HG02588 (cell line): ENCODE data around the gene CCL20.

ENCODE experiments used
- ATAC-seq: cut with Tn5 transposase; IDR thresholded peaks from one replicate; pipeline ENCODE4 v1.9.1; 2021; ENCODE audit warnings: mild to moderate bottlenecking, moderate library complexity; ENCODE audit not compliant: unreplicated experiment

Gene CCL20

DNA sequence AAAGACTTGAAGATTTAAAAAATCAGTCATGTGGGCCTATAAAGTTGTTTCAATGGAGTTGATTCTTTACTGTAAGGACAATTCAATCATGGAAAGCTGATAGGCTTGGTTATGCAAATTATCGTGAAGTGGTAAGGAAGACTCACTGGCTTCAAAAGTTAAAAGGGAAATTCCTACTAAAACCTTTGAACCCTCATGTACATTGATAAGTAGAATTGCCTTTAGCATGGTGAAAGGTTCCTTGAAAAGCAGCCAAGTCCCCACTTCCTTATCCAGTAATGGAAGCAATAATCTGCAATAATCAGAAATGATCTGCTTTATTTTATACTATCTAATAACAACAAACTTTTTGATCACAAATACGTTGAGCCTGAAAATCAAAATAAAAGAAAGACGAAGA lies 14.4 kb upstream of the CCL20 start:
- ATAC-seq = no peak

GRCh38 chr2:227802882-227803281 lies 10.8 kb upstream of the CCL20 start:
- ATAC-seq = no peak

DNA sequence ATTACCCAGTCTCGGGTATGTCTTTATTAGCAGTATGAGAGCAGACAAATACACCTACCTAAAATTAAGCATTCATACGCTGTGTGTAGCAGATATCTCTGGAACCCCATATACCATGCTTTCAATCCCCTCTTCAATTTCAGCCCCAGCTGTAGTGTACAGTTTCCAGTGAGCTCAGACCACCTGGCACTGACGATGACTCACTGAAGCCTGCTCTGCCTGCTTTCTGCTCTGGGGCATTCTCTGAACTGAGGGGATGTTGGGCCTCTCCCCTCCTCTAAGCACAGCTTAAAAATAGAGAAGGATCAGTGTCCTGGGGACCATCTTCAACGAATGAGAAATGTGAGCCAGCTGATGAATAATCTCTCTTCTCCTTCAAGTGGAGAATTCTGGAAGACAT lies 8.7 kb upstream of the CCL20 start:
- ATAC-seq = no peak

GRCh38 chr2:227805578-227805977 lies 8.1 kb upstream of the CCL20 start:
- ATAC-seq = no peak

GRCh38 chr2:227808936-227809335 lies 4.7 kb upstream of the CCL20 start:
- ATAC-seq = no peak

- ATAC-seq = no peak
Observed at GRCh38 chr2:227812001-227812400, 1.6 kb upstream of the CCL20 start.

DNA sequence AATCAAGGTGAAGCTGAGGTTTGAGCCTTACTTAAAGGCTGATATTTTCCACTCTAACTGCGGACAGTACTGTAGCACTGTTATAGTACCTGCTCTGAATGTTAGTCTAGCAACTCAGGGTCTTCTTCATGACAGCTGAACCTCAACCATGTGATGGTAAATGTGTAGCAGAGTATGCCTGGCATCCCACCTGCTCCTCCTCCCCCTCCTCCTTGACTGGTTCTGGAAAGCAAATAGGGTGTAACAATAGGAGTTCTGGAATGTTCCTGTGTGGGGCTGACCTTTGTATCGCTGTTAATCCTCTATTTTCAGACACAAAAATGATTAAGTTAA lies 447 bp upstream of the CCL20 start:
- no peak for ATAC-seq

GRCh38 chr2:227815066-227815465 lies 1.4 kb downstream of the CCL20 start:
- no peak for ATAC-seq

DNA sequence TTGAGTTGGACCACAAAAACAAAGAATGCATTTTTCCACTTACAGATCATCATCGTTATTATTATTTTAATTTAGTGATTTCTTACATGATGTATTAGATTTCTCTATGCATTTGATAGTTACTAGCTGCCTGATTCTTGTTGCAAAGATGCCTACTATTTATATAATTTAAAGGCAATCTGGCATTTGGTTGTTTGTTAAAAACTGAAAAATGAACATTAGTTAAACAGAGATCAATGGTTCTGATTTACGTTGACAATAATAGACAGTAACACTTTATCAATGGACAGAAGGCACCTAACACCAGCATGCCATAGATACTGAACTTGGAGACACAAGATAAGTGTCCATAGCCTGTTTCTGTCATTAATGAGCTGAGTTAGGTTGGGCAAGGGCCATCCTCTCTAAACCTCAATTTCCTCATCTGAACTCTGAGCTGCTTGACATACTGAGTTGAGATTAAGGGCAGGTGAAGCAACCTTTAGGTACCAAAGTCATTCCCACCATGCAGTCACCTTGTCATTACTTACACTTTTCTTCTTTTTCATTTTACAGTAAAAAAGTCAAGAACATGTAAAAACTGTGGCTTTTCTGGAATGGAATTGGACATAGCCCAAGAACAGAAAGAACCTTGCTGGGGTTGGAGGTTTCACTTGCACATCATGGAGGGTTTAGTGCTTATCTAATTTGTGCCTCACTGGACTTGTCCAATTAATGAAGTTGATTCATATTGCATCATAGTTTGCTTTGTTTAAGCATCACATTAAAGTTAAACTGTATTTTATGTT lies 3.1 kb downstream of the CCL20 start:
- no peak for ATAC-seq

DNA sequence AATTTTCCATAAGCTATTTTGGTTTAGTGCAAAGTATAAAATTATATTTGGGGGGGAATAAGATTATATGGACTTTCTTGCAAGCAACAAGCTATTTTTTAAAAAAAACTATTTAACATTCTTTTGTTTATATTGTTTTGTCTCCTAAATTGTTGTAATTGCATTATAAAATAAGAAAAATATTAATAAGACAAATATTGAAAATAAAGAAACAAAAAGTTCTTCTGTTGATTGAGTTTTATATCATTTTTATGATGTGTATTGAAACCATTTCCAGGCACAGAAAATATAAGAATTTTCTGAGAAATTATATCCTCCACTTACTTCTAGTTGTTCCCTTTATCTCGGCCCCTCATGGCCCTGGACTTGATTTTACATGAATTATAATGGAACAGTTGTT lies 3.7 kb downstream of the CCL20 start:
- ATAC-seq = no peak

- no peak for ATAC-seq
Observed at GRCh38 chr2:227817850-227818674, 4.4 kb downstream of the CCL20 start.

DNA sequence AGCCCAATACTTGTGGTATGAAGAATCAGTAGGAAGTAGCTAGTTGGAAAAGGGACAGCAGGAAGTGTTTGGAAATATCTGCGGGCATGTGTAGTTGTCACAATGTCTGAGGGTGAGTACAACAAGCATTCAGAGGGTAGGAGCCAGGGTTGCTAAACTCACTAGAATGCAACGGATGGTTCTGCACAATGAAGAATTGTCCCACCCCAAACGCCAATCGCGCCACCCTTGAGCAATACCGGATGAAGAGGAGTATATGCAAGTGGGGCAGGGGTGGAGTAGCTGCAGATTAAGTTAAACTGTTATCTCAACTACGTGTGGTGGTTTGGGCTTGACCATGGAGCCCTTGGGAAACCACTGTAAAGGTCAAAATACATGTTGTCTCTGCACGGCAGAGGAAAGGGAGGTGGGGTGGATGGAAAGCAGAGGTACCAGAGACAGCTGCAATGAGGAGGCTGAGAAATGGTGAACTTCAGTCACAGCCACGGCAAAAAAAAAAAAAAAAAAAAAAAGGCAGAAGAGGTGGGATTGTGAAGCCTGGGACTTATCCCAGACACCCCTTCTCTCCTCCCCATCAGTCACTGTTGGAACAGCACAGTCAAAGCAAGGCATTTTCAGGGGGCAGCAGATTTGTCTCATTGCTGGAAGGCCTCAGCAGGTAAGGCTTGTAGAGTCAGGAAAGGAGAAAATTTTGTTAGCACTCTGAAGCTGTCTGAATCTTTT lies 5.2 kb downstream of the CCL20 start:
- ATAC-seq = no peak

DNA sequence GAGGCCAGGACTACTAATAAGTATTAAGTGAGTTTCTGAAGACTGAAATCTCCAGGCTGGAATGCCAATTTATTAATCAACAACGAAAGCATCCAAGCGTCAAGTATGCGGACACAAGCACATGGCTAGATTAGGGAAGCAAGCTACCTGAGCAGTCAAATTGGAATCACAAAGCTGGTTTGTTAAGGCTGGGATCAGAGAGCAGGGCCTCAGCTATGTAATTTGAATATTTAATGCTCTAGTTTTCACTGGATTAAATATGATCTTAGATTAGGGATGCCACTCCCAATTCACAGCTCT lies 5.7 kb downstream of the CCL20 start:
- no peak for ATAC-seq

DNA sequence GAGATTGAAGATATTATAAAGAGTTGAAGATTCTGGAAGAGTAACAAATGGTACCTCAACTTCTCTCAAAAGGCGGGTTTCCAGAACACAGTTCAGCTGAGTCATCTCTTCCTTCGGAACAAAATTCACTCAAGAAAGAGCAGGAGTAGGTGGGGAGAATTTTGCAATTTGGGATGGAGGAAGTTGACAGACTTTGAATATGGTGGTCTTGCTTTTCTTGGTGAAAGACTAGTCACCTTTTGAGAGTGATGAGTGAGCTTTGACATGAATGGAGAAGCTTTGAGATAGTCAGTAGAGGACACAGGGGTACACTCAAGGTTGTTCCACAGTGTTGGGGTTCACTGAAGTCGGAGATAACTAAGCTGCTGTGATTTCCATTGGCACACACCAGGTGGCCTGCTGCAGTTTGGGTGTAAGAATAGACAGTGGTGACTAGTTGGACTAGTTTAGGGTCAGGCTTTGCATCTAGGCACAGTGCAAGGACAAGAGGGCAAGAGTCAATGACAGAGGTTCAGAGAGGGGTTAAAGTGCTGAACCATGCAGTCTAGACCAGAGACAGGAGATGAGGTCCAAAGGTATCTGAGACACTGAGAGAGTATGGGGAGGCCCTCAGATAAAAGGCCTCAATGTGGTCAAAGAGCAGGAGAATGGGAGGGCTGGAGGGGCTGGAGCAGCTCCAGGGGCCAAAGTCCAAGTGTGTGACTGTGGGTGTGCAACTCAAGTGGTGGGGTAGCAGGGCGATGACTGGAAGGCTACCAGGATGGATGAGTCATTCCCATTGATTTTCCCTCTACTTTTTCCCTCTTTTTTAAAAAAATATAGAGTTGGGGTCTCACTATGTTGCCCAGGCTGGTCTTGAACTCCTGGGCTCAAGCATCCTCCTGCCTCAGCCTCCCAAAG lies 7.7 kb downstream of the CCL20 start:
- no peak for ATAC-seq

DNA sequence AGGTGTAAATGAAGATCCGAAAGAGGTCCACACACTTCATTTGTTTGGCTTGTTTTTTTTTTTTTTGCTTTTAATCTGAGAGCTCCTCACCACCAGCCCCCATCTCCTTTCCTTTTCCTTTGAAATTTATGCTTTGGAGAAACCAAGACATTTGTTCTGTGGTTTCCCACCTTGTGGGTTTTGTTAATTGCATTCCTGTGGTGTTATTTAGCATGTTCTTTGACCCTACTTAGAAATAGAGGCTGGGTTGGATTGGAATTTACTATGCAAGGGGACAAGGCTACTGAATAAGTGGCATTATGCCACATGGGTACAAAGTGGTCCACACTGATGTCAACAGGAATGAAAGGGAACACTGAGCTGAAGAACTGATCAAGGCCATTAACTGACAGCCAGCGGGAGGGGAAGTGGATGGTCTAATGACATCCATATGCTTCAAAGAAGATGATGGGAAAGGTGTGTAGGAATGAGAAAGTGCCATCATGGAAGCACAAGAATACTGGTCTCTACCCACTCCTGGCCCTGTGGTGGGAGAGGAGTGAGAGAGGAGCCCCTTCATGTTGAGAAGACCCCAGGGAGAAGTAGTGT lies 8.9 kb downstream of the CCL20 start:
- no peak for ATAC-seq

- no peak for ATAC-seq
Observed at GRCh38 chr2:227823922-227824321, 10.3 kb downstream of the CCL20 start.

- ATAC-seq = no peak
Observed at GRCh38 chr2:227824711-227825110, 11.1 kb downstream of the CCL20 start.

GRCh38 chr2:227826019-227826521 lies 12.4 kb downstream of the CCL20 start:
- ATAC-seq = no peak

DNA sequence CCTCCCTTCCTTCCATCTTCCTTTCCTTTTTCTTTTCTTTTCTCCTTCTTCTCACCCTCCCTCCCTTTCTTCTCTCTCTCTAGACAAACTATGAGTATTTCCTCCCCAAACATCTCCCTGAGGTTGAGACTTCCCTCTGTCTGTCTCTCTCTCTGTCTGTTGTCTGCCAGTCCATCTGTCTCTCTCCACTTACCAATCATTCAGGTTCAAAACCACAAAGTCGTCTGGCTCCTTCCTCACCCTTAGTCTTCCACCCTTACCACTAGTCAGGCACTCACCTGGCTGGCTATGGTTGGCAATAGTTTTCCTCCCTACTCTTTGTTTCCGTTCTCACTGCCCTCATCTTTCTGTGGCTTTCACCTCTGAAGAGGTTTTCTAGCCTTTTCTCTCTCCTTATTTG lies 12.9 kb downstream of the CCL20 start:
- no peak for ATAC-seq

- no peak for ATAC-seq
Observed at GRCh38 chr2:227827143-227827542, 13.5 kb downstream of the CCL20 start.
